C4-2B (cell line): ENCODE results near the gene SMIM22.

Source experiments
- ZFX ChIP-seq: fragments of 450-650 bp; IDR thresholded peaks from 2 replicates; pipeline ENCODE4 v1.6.1; 2017
- TF ChIP-seq, protein P1 (sequence below): fragments of 450-650 bp; conservative IDR thresholded peaks from 2 replicates; pipeline ENCODE4 v1.5.1; 2017; ENCODE audit warnings: mild to moderate bottlenecking

DNA sequence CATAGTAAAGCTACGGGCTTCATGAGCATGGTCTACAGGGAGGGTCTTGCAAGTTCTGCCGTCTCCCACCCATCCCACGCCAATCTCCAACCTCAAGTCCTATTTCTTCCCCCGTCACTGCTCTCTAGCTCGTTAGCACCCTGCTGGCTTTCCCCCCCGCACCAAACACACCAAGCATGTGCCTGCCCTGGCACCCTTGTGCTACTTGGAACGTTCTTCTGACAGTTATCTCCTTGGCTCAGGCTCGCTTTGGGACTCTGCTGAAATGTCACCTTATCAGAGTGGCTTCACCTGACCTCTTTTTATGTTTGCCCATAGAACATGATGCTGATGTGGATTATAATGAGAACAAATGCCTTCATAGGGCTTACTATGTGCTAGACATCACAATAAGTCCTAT, 30.0 kb downstream of the SMIM22 start:
- TF ChIP-seq, protein P1, sequence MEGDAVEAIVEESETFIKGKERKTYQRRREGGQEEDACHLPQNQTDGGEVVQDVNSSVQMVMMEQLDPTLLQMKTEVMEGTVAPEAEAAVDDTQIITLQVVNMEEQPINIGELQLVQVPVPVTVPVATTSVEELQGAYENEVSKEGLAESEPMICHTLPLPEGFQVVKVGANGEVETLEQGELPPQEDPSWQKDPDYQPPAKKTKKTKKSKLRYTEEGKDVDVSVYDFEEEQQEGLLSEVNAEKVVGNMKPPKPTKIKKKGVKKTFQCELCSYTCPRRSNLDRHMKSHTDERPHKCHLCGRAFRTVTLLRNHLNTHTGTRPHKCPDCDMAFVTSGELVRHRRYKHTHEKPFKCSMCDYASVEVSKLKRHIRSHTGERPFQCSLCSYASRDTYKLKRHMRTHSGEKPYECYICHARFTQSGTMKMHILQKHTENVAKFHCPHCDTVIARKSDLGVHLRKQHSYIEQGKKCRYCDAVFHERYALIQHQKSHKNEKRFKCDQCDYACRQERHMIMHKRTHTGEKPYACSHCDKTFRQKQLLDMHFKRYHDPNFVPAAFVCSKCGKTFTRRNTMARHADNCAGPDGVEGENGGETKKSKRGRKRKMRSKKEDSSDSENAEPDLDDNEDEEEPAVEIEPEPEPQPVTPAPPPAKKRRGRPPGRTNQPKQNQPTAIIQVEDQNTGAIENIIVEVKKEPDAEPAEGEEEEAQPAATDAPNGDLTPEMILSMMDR: no peak
- no peak for TF ChIP-seq ZFX
